Neural progenitor cell (in vitro differentiated cells): ENCODE results near the gene STAMBP. TPM values are rescaled to one million over a fixed set of nuclear protein-coding genes. Genes with fewer than 3 reads are reported as not detected.

Experiments used
- DNase-seq: peaks from one replicate; pipeline ENCODE4 v3.0.0-alpha.2; 2016; ENCODE audit warnings: low spot score
- H2AFZ ChIP-seq: fragments of 200-600 bp; sonication (generic); replicated peaks from 2 replicates; pipeline ENCODE4 v1.6.1; 2016; ENCODE audit warnings: antibody characterized with exemption
- H3F3A ChIP-seq: fragments of 200-600 bp; sonication (generic); 2 replicates; pipeline ENCODE4 v1.6.1; 2016; ENCODE audit warnings: antibody characterized with exemption, low read depth
- H3K27ac ChIP-seq: fragments of 200-600 bp; sonication (generic); 2 replicates; pipeline ENCODE4 v1.5.1; 2016; ENCODE audit warnings: mild to moderate bottlenecking
- H3K27me3 ChIP-seq: fragments of 200-600 bp; sonication (generic); 2 replicates; pipeline ENCODE4 v1.6.1; 2016; ENCODE audit warnings: mild to moderate bottlenecking, moderate library complexity
- H3K36me3 ChIP-seq: fragments of 200-600 bp; sonication (generic); 2 replicates; pipeline ENCODE4 v1.5.1; 2016
- H3K4me1 ChIP-seq: fragments of 200-600 bp; sonication (generic); 2 replicates; pipeline ENCODE4 v1.6.1; 2016; ENCODE audit warnings: mixed run types
- H3K4me2 ChIP-seq: fragments of 200-600 bp; sonication (generic); 2 replicates; pipeline ENCODE4 v1.6.1; 2016
- H3K4me3 ChIP-seq: fragments of 200-600 bp; sonication (generic); 2 replicates; pipeline ENCODE4 v1.5.1; 2016
- H3K79me2 ChIP-seq: fragments of 200-600 bp; sonication (generic); 2 replicates; pipeline ENCODE4 v1.6.1; 2016; ENCODE audit warnings: low read depth
- H3K9ac ChIP-seq: fragments of 200-600 bp; sonication (generic); 2 replicates; pipeline ENCODE4 v1.6.1; 2016
- H3K9me3 ChIP-seq: fragments of 200-600 bp; sonication (generic); 2 replicates; pipeline ENCODE4 v1.5.1; 2016; ENCODE audit warnings: low read depth
- H4K20me1 ChIP-seq: fragments of 200-600 bp; sonication (generic); 2 replicates; pipeline ENCODE4 v1.6.1; 2016; ENCODE audit warnings: low read depth
- H3K27ac Mint-ChIP-seq: 3 replicates; pipeline ENCODE4 v1.8.0; 2021; ENCODE audit warnings: mixed read lengths
- H3K27me3 Mint-ChIP-seq: 2 replicates; pipeline ENCODE4 v1.8.0; 2022; ENCODE audit warnings: low read depth, mild to moderate bottlenecking, inconsistent platforms, moderate library complexity, mixed read lengths; ENCODE audit not compliant: insufficient read depth
- H3K36me3 Mint-ChIP-seq: 3 replicates; pipeline ENCODE4 v1.8.0; 2021; ENCODE audit warnings: mixed read lengths
- H3K4me1 Mint-ChIP-seq: 3 replicates; pipeline ENCODE4 v1.8.0; 2021; ENCODE audit warnings: mixed read lengths
- H3K4me3 Mint-ChIP-seq: 3 replicates; pipeline ENCODE4 v1.8.0; 2021; ENCODE audit warnings: mild to moderate bottlenecking, moderate library complexity, mixed read lengths
- H3K9me3 Mint-ChIP-seq: 3 replicates; pipeline ENCODE4 v1.8.0; 2020; ENCODE audit warnings: mixed read lengths
- EZH2 ChIP-seq: fragments of 200-600 bp; sonication (generic); IDR thresholded peaks from 2 replicates; pipeline ENCODE4 v1.6.1; 2017; ENCODE audit warnings: antibody characterized with exemption, mild to moderate bottlenecking, moderate library complexity
- EZH2phosphoT487 ChIP-seq: fragments of 200-600 bp; sonication (generic); IDR thresholded peaks from 2 replicates; pipeline ENCODE4 v1.6.1; 2017; ENCODE audit warnings: antibody characterized with exemption
- total RNA-seq: library from RNA; depleted of rRNA; stranded (reverse); fragments of >200 nt; gene quantifications from 2 replicates; pipeline ENCODE4 v1.2.3, GENCODE V29; 2015; ENCODE audit warnings: low replicate concordance
- TF ChIP-seq, protein P1 (sequence below): fragments of 200-600 bp; sonication (generic); IDR thresholded peaks from 2 replicates; pipeline ENCODE4 v1.5.1; 2017; ENCODE audit warnings: antibody characterized with exemption, mild to moderate bottlenecking

Gene STAMBP
- total RNA-seq, 1 donor from 2014 or later = 77.3 TPM

DNA sequence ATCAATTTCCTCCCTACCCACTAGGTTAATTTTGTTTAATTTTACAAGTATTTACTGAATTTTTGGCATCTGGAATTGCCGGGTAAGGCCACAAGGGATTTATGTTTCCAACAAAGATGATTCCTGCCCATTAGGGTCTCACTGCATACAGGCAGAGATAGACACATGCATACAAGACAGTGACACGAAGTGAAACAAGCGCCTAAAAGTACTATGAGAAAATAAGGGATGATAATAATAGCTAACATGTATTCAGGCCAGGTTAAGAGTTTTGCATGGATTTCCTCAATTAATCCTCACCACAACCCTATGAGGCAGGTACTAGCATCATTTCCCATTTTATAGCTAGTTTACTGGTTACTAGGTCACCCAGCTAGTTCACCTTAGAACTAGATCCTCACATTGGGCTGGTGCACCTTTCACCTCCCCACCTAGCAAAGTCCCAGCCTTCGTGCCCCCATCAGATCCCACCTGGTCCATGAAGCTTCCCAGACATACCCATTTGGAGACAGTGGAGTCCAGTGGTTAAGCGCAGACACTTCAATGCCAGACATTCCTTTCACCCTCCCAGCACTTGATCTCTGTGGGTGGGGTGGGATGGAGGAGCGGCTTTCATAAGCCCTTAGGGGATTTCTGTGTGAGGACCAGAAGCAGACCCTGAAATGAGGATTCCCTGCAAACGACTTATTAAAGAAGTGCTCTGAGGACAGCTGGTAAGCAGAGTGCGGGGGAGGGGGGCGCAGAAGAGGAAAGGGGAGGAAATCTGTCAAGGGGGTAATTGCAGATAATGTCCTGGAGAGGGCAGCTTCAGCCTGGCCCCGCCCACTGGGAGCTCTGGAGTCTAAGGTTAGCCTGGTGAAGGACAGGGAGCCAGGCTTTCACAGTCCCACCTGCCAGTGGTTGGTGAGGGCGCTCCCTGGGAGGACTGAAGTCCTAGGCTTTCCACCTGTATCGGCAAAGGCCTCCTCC lies 92.1 kb downstream of the STAMBP start:
- peak overlapping the region; percentile 38 for H2AFZ ChIP-seq
- H3K27me3 Mint-ChIP-seq = peaks cover 5% of the 10 kb centered on the region
- peak; percentile 84 for DNase-seq
- peaks cover 4% of the 10 kb centered on the region for H3F3A ChIP-seq
- H3K27ac ChIP-seq = no peak overlapping the region
- no peak overlapping the region for H3K4me3 ChIP-seq
- H3K27ac Mint-ChIP-seq = no peak overlapping the region
- H3K36me3 ChIP-seq = no peaks in the 10 kb centered on the region
- H4K20me1 ChIP-seq = no peaks in the 10 kb centered on the region
- H3K4me1 ChIP-seq = no peaks in the 10 kb centered on the region
- TF ChIP-seq, protein P1, sequence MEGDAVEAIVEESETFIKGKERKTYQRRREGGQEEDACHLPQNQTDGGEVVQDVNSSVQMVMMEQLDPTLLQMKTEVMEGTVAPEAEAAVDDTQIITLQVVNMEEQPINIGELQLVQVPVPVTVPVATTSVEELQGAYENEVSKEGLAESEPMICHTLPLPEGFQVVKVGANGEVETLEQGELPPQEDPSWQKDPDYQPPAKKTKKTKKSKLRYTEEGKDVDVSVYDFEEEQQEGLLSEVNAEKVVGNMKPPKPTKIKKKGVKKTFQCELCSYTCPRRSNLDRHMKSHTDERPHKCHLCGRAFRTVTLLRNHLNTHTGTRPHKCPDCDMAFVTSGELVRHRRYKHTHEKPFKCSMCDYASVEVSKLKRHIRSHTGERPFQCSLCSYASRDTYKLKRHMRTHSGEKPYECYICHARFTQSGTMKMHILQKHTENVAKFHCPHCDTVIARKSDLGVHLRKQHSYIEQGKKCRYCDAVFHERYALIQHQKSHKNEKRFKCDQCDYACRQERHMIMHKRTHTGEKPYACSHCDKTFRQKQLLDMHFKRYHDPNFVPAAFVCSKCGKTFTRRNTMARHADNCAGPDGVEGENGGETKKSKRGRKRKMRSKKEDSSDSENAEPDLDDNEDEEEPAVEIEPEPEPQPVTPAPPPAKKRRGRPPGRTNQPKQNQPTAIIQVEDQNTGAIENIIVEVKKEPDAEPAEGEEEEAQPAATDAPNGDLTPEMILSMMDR = peak; percentile 56
- TF ChIP-seq EZH2phosphoT487 = no peak
- no peaks in the 10 kb centered on the region for H3K36me3 Mint-ChIP-seq
- H3K9ac ChIP-seq = no peak overlapping the region
- peak overlapping the region; percentile 37 for H3K4me2 ChIP-seq
- H3K79me2 ChIP-seq = no peaks in the 10 kb centered on the region
- H3K9me3 Mint-ChIP-seq = no peaks in the 10 kb centered on the region
- no peaks in the 10 kb centered on the region for H3K9me3 ChIP-seq
- H3K4me3 Mint-ChIP-seq = no peak overlapping the region
- peaks cover 5% of the 10 kb centered on the region for H3K4me1 Mint-ChIP-seq
- peaks cover 22% of the 10 kb centered on the region for H3K27me3 ChIP-seq

DNA sequence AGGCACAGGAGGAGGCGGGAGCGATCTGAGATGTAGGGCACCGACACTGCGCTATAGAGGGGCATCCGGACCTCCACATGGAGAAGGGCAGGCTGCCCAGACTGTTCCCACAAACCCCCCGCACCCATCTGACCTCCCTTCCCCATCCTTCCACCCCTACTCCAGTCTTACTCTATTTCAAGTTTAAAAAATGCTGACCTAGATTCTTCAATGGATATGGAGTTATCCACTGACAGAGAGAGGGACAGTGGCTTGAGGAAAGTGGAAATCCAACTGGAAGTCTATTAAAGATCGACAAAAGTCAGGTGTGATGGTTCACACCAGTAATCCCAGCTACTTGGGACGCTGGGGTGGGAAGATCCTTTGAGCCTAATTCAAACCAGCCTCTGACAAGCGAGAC lies 92.8 kb downstream of the STAMBP start:
- peaks cover 9% of the 10 kb centered on the region for H3K4me1 Mint-ChIP-seq
- Histone ChIP-seq H3F3A (peaks cover 4% of the 10 kb centered on the region), H4K20me1 (no peaks in the 10 kb centered on the region), H3K4me2 (no peak overlapping the region), H3K36me3 (no peaks in the 10 kb centered on the region), H3K9ac (no peak overlapping the region), H3K79me2 (no peaks in the 10 kb centered on the region), H3K4me3 (no peak overlapping the region), H2AFZ (peak overlapping the region; percentile 38), H3K27me3 (peaks cover 22% of the 10 kb centered on the region), H3K9me3 (no peaks in the 10 kb centered on the region), H3K4me1 (no peaks in the 10 kb centered on the region), H3K27ac (no peak overlapping the region)
- peaks cover 2% of the 10 kb centered on the region for H3K27me3 Mint-ChIP-seq
- H3K4me3 Mint-ChIP-seq = no peak overlapping the region
- TF ChIP-seq, protein P1 = no peak
- no peak for TF ChIP-seq EZH2
- no peak for TF ChIP-seq EZH2phosphoT487
- no peaks in the 10 kb centered on the region for H3K9me3 Mint-ChIP-seq
- H3K36me3 Mint-ChIP-seq = no peaks in the 10 kb centered on the region
- H3K27ac Mint-ChIP-seq = no peak overlapping the region
- no peak for DNase-seq

DNA sequence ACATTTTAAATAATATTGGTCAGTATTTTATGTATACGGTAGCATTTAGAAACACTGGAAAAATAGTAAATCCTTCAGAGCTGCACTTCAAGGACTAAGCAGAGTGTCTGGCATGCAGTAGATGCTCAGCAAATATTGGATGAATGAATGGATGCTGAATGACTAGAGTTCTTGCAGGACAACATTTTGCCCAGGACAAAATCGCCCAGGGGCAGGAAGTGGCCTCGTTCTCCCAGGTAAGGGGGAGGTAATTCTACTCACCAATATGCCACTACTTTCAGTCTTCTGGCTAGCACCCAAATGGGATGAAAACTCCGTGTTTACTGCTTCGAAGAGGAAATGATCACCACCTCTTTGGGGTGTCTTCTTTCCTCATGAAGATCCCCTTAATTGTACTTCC lies 93.9 kb downstream of the STAMBP start:
- Mint-ChIP-seq H3K4me3 (no peak overlapping the region), H3K4me1 (peaks cover 10% of the 10 kb centered on the region), H3K27ac (no peak overlapping the region), H3K9me3 (no peaks in the 10 kb centered on the region), H3K27me3 (peaks cover 2% of the 10 kb centered on the region), H3K36me3 (no peaks in the 10 kb centered on the region)
- H3K4me2 ChIP-seq = no peak overlapping the region
- no peak overlapping the region for H3K9ac ChIP-seq
- H3K9me3 ChIP-seq = no peaks in the 10 kb centered on the region
- H4K20me1 ChIP-seq = peaks cover under 1% of the 10 kb centered on the region
- TF ChIP-seq EZH2 (no peak), EZH2phosphoT487 (no peak)
- TF ChIP-seq, protein P1 = no peak
- H3K4me1 ChIP-seq = peaks cover 3% of the 10 kb centered on the region
- H3K27ac ChIP-seq = no peak overlapping the region
- H3K27me3 ChIP-seq = peaks cover 22% of the 10 kb centered on the region
- peaks cover 10% of the 10 kb centered on the region for H3K79me2 ChIP-seq
- no peak overlapping the region for H3K4me3 ChIP-seq
- H3F3A ChIP-seq = peaks cover 4% of the 10 kb centered on the region
- no peak for DNase-seq
- H2AFZ ChIP-seq = no peak overlapping the region
- H3K36me3 ChIP-seq = no peaks in the 10 kb centered on the region

Other genes with a start within 250 kb of the STAMBP start
- gene NAT8, start 186.5 kb upstream of the STAMBP start, total RNA-seq = not detected in 2 replicates
- gene TPRKB, start 91.6 kb upstream of the STAMBP start, total RNA-seq = 96.8 and 157 TPM in 2 replicates
- 29.5 and 43.5 TPM in 2 replicates for gene DUSP11, start 48.9 kb upstream of the STAMBP start, total RNA-seq
- gene C2orf78, start 44.8 kb upstream of the STAMBP start, total RNA-seq = 0.06 and 0.21 TPM in 2 replicates
- gene ACTG2, start 64.0 kb downstream of the STAMBP start, total RNA-seq = 0.19 and 0.32 TPM in 2 replicates
- 79.0 and 85.5 TPM in 2 replicates for gene DGUOK, start 97.9 kb downstream of the STAMBP start, total RNA-seq
- gene TET3, start 155.9 kb downstream of the STAMBP start, total RNA-seq = 6.2 and 9.1 TPM in 2 replicates